Measurements from ENCODE around the gene KRT40. TPM values are rescaled to one million over a fixed set of nuclear protein-coding genes. Genes with fewer than 3 reads are reported as not detected.

Gene KRT40
- total RNA-seq: not detected

DNA sequence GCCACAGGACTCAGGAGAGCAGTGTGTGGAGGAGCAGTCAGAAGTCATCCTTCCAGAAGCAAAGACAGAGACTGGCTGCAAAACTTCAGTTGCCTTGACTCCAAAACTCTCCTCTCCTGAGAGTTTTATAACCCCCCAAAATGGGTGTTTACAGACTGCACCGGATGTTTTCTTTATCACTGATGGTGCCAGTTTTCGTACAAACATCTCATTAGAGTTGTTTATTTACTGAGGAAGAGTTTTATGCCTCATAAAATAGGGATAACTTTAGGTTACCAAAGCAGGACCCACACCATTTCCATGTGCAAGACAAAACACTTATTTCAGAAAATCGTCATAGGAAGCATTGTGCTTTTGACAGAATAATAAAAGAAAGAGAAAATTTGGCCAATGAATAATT lies at the start of gene KRT40:
Gene KRT40, minus strand, starts transcription at position 101 of the 400 bp plus-strand sequence. Its CDS starts 53 bp downstream, at position 48.
- CTCF ChIA-PET: no interaction called here
- DNase-seq (no peak), ATAC-seq (no peak)
- peaks cover 33% of the 10 kb centered on the region for H3K27me3 Mint-ChIP-seq
- H3K4me1 Mint-ChIP-seq: no peaks in the 10 kb centered on the region
- no peaks in the 10 kb centered on the region for H3K36me3 Mint-ChIP-seq
- H3K27ac Mint-ChIP-seq: no peak within 1 kb of the TSS
- H3K9me3 Mint-ChIP-seq (ENCODE audit: low read depth): no peaks in the 10 kb centered on the region
- no peak within 1 kb of the TSS for H3K4me3 Mint-ChIP-seq

GRCh38 chr17:41029633-41030245 lies 45.6 kb upstream of the KRT40 start, which contains the start of gene KRTAP1-4:
Gene KRTAP1-4, minus strand, starts transcription at chr17:41030195. Its CDS starts 117 bp downstream, at chr17:41030078.
- H3K36me3 Mint-ChIP-seq: no peaks in the 10 kb centered on the region
- H3K4me3 Mint-ChIP-seq: no peak within 1 kb of the TSS
- ATAC-seq (no peak), DNase-seq (no peak)
- peaks cover 52% of the 10 kb centered on the region for H3K27me3 Mint-ChIP-seq
- CTCF ChIA-PET: no interaction called here
- no peaks in the 10 kb centered on the region for H3K9me3 Mint-ChIP-seq (ENCODE audit: low read depth)
- H3K27ac Mint-ChIP-seq: no peak within 1 kb of the TSS
- H3K4me1 Mint-ChIP-seq: no peaks in the 10 kb centered on the region

- Mint-ChIP-seq H3K27me3 (peaks cover 49% of the 10 kb centered on the region), H3K4me1 (no peaks in the 10 kb centered on the region), H3K9me3 (ENCODE audit: low read depth) (no peaks in the 10 kb centered on the region), H3K4me3 (no peak within 1 kb of the TSS), H3K27ac (no peak within 1 kb of the TSS), H3K36me3 (no peaks in the 10 kb centered on the region)
- CTCF ChIA-PET: no interaction called here
- ATAC-seq: no peak
- no peak for DNase-seq
Observed at GRCh38 chr17:41026715-41027471, 42.8 kb upstream of the KRT40 start, which contains the start of gene KRTAP1-5. Gene KRTAP1-5, minus strand, starts transcription at chr17:41027208. Its CDS starts 53 bp downstream, at chr17:41027155.

GRCh38 chr17:41024697-41025096 lies 40.6 kb upstream of the KRT40 start:
- H3K4me3 Mint-ChIP-seq: no peak overlapping the region
- CTCF ChIA-PET: no interaction called here
- no peaks in the 10 kb centered on the region for H3K4me1 Mint-ChIP-seq
- no peak for DNase-seq
- no peak for ATAC-seq
- no peak overlapping the region for H3K27ac Mint-ChIP-seq
- peaks cover 37% of the 10 kb centered on the region for H3K27me3 Mint-ChIP-seq
- H3K9me3 Mint-ChIP-seq (ENCODE audit: low read depth): no peaks in the 10 kb centered on the region
- H3K36me3 Mint-ChIP-seq: no peaks in the 10 kb centered on the region

- Mint-ChIP-seq H3K4me1 (no peaks in the 10 kb centered on the region), H3K9me3 (ENCODE audit: low read depth) (no peaks in the 10 kb centered on the region), H3K36me3 (no peaks in the 10 kb centered on the region), H3K4me3 (no peak overlapping the region), H3K27ac (no peak overlapping the region), H3K27me3 (peaks cover 17% of the 10 kb centered on the region)
- ATAC-seq (no peak), DNase-seq (no peak)
- CTCF ChIA-PET: no interaction called here
Observed at GRCh38 chr17:41020336-41020735, 36.2 kb upstream of the KRT40 start.

GRCh38 chr17:41019415-41019814 lies 35.3 kb upstream of the KRT40 start:
- peaks cover 15% of the 10 kb centered on the region for H3K27me3 Mint-ChIP-seq
- H3K4me1 Mint-ChIP-seq: no peaks in the 10 kb centered on the region
- no peak overlapping the region for H3K4me3 Mint-ChIP-seq
- no peaks in the 10 kb centered on the region for H3K36me3 Mint-ChIP-seq
- ATAC-seq (no peak), DNase-seq (no peak)
- CTCF ChIA-PET: interaction anchor here (0.7 kb wide), 1 partner anchor 45 kb away, joined by 3 read pairs; no protein-coding TSS in a partner anchor
- H3K9me3 Mint-ChIP-seq (ENCODE audit: low read depth): no peaks in the 10 kb centered on the region
- H3K27ac Mint-ChIP-seq: no peak overlapping the region

GRCh38 chr17:41018541-41018940 lies 34.4 kb upstream of the KRT40 start:
- peaks cover 13% of the 10 kb centered on the region for H3K27me3 Mint-ChIP-seq
- CTCF ChIA-PET: no interaction called here
- no peak overlapping the region for H3K27ac Mint-ChIP-seq

GRCh38 chr17:41016578-41017215 lies 32.6 kb upstream of the KRT40 start:
- Mint-ChIP-seq H3K27ac (no peak overlapping the region), H3K36me3 (no peaks in the 10 kb centered on the region), H3K4me1 (no peaks in the 10 kb centered on the region), H3K27me3 (peaks cover 14% of the 10 kb centered on the region), H3K9me3 (ENCODE audit: low read depth) (no peaks in the 10 kb centered on the region), H3K4me3 (no peak overlapping the region)
- CTCF ChIA-PET: no interaction called here
- DNase-seq: no peak
- no peak for ATAC-seq

More at GRCh38 chr17:41018541-41018940, 34.4 kb upstream of the KRT40 start:
- Mint-ChIP-seq H3K36me3 (no peaks in the 10 kb centered on the region), H3K4me3 (no peak overlapping the region), H3K9me3 (ENCODE audit: low read depth) (no peaks in the 10 kb centered on the region), H3K4me1 (no peaks in the 10 kb centered on the region)
- DNase-seq: no peak
- no peak for ATAC-seq

GRCh38 chr17:41015454-41015853 lies 31.3 kb upstream of the KRT40 start:
- no peak overlapping the region for H3K27ac Mint-ChIP-seq
- CTCF ChIA-PET: no interaction called here
- no peaks in the 10 kb centered on the region for H3K4me1 Mint-ChIP-seq
- ATAC-seq (no peak), DNase-seq (no peak)
- H3K36me3 Mint-ChIP-seq: no peaks in the 10 kb centered on the region
- H3K9me3 Mint-ChIP-seq (ENCODE audit: low read depth): no peaks in the 10 kb centered on the region
- peaks cover 17% of the 10 kb centered on the region for H3K27me3 Mint-ChIP-seq
- H3K4me3 Mint-ChIP-seq: no peak overlapping the region

- Mint-ChIP-seq H3K36me3 (no peaks in the 10 kb centered on the region), H3K4me1 (no peaks in the 10 kb centered on the region), H3K4me3 (no peak overlapping the region), H3K9me3 (ENCODE audit: low read depth) (no peaks in the 10 kb centered on the region), H3K27me3 (peaks cover 23% of the 10 kb centered on the region), H3K27ac (no peak overlapping the region)
- DNase-seq (no peak), ATAC-seq (no peak)
- CTCF ChIA-PET: interaction anchor here (0.9 kb wide), 1 partner anchor 13 kb away, joined by 3 read pairs; no protein-coding TSS in a partner anchor
Observed at GRCh38 chr17:41013606-41014005, 29.5 kb upstream of the KRT40 start.

DNA sequence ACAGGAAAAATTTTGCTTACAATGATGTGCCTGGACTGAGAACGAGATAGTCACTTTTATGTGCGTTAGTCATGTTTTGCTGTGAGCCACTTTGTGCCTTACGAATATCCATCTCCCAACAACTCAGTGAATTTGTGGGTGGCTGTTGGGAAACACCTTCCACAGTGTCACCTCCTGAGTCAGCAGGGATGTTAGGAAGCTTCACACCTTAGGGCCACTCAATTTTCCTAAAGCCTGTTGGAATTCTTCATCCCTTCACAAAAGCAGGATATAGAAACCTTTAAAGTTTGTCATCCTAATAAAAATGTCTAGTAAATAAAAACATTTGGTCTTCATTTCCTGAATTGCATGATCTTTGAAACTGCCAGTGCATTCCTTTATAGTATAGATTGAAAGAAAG lies 29.1 kb upstream of the KRT40 start:
- peaks cover 25% of the 10 kb centered on the region for H3K27me3 Mint-ChIP-seq
- CTCF ChIA-PET: no interaction called here
- ATAC-seq (no peak), DNase-seq (no peak)
- H3K27ac Mint-ChIP-seq: no peak overlapping the region
- no peaks in the 10 kb centered on the region for H3K4me1 Mint-ChIP-seq
- no peaks in the 10 kb centered on the region for H3K36me3 Mint-ChIP-seq
- no peaks in the 10 kb centered on the region for H3K9me3 Mint-ChIP-seq (ENCODE audit: low read depth)
- no peak overlapping the region for H3K4me3 Mint-ChIP-seq

DNA sequence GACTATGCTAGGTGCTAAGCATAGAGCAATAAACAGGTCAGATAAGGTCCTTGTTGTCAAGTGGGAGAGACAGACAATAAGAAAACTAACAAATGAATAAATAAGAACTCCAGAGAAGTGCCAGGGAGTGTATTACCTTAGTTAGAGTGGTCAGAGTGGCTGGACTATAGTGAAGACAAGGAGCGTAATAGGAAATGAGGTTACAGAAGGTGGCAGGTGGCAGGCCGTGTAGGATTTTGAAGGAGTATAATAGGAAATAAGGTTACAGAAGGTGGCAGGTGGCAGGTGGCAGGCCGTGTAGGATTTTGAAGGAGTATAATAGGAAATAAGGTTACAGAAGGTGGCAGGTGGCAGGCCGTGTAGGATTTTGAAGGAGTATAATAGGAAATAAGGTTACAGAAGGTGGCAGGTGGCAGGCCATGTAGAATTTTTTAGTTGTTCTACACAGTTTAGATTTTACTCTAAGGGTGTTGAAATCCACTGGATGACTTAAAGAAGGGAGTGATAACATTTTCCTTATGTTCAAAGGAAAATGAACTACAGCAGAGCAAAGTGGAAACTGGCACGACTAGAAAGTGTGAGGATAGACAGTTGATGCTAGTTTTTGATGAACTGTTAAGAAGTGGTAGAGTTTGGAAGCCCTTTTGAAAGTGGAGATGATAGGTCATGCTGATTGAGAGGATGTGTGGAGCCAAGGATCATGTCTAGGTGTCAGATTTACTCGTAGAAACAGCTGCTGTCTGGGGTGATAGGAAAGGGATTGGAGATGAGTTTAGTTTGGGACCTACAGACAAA lies 28.4 kb upstream of the KRT40 start:
- H3K27me3 Mint-ChIP-seq: peaks cover 25% of the 10 kb centered on the region
- CTCF ChIA-PET: no interaction called here
- H3K36me3 Mint-ChIP-seq: no peaks in the 10 kb centered on the region
- ATAC-seq: no peak
- no peaks in the 10 kb centered on the region for H3K4me1 Mint-ChIP-seq
- DNase-seq: no peak
- no peak overlapping the region for H3K4me3 Mint-ChIP-seq
- H3K9me3 Mint-ChIP-seq (ENCODE audit: low read depth): no peaks in the 10 kb centered on the region
- H3K27ac Mint-ChIP-seq: no peak overlapping the region

- H3K9me3 Mint-ChIP-seq (ENCODE audit: low read depth): no peaks in the 10 kb centered on the region
- no peaks in the 10 kb centered on the region for H3K36me3 Mint-ChIP-seq
- no peak overlapping the region for H3K27ac Mint-ChIP-seq
- DNase-seq: no peak
- H3K4me3 Mint-ChIP-seq: no peak overlapping the region
- H3K27me3 Mint-ChIP-seq: peaks cover 18% of the 10 kb centered on the region
- no peak for ATAC-seq
- H3K4me1 Mint-ChIP-seq: no peaks in the 10 kb centered on the region
- CTCF ChIA-PET: no interaction called here
Observed at GRCh38 chr17:41010441-41010840, 26.3 kb upstream of the KRT40 start.

Measured in activated CD8-positive, alpha-beta memory T cell treated with anti-CD3 and anti-CD28 coated beads, Interleukin-2, amount 10 ng/mL, durations not matched to agents 7 days and 5 days (primary cell).